Stimulated activated CD4-positive, alpha-beta T cell treated with anti-CD3 and anti-CD28 coated beads, Interleukin-12 subunit alpha, Interleukin-12 subunit beta, amount 100 ng/mL, for 4 hours (primary cell): ENCODE results near the gene STPG3.
"Not testable (repeated sequence)": the region's sequence is repeated elsewhere in the genome, so short reads cannot be mapped to it uniquely, and the experiment has no call there.

Experiments
- DNase-seq: peaks from one replicate; pipeline ENCODE4 v3.0.0-alpha.2; 2020

STPG3 gene

GRCh38 chr9:137247135-137247915 is 3.8 kb upstream of the STPG3 start:
- DNase-seq = no peak

GRCh38 chr9:137247916-137248175 is 3.2 kb upstream of the STPG3 start:
- no peak for DNase-seq

- DNase-seq = no peak
Observed at GRCh38 chr9:137250329-137251193, 525 bp upstream of the STPG3 start.

- DNase-seq = no peak
Observed at GRCh38 chr9:137251490-137252268, 593 bp downstream of the STPG3 start.

- no peak for DNase-seq
Observed at GRCh38 chr9:137252555-137253506, 1.7 kb downstream of the STPG3 start.

GRCh38 chr9:137253717-137254623 is 2.9 kb downstream of the STPG3 start:
- no peak for DNase-seq

- peak; percentile 99 for DNase-seq
Observed at GRCh38 chr9:137254624-137255447, 3.8 kb downstream of the STPG3 start, which contains the start of gene NELFB. TSS of gene NELFB (plus strand) at chr9:137255327.

- DNase-seq = no peak
Observed at GRCh38 chr9:137255448-137256114, 4.5 kb downstream of the STPG3 start.

GRCh38 chr9:137256362-137256761 is 5.3 kb downstream of the STPG3 start:
- no peak for DNase-seq

GRCh38 chr9:137256856-137257255 is 5.8 kb downstream of the STPG3 start:
- DNase-seq = no peak

GRCh38 chr9:137262173-137262908 is 11.3 kb downstream of the STPG3 start:
- not testable (repeated sequence) for DNase-seq

GRCh38 chr9:137262909-137263285 is 11.8 kb downstream of the STPG3 start:
- DNase-seq = no peak

- DNase-seq = no peak
Observed at GRCh38 chr9:137263506-137263905, 12.4 kb downstream of the STPG3 start.

- no peak for DNase-seq
Observed at GRCh38 chr9:137264067-137264466, 13.0 kb downstream of the STPG3 start.

- DNase-seq = no peak
Observed at GRCh38 chr9:137265496-137266161, 14.5 kb downstream of the STPG3 start.

GRCh38 chr9:137266162-137266527 is 15.1 kb downstream of the STPG3 start:
- no peak for DNase-seq

GRCh38 chr9:137266585-137267453 is 15.7 kb downstream of the STPG3 start:
- DNase-seq = no peak
